ENCODE data around the gene APBB2.

APBB2 gene

GRCh38 chr4:40789771-40790170 lies 424.6 kb downstream of the APBB2 start:
- no peak for DNase-seq

DNA sequence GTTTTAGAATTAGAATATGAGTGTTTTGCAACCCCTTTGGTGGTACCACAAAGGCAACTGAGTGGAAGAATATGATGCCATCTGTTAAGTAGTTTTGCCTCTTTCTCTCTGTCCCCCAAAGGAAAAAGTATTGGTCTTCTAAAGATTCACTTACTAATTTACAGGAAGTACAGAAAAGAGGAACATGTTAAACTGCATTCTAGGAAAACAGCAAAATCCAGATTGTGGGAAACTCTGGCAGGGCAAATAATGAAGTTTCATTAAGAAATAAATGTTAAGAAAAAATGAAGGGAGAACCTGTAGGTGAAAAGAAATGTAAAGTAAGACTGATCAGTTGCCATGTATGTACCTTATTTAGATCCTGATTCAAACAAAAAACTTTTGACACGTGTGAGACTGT lies 425.3 kb downstream of the APBB2 start:
- no peak for DNase-seq

- DNase-seq = no peak
Measured at GRCh38 chr4:40788331-40788730, 426.0 kb downstream of the APBB2 start.

- DNase-seq = no peak
Measured at GRCh38 chr4:40785727-40786126, 428.6 kb downstream of the APBB2 start.

DNA sequence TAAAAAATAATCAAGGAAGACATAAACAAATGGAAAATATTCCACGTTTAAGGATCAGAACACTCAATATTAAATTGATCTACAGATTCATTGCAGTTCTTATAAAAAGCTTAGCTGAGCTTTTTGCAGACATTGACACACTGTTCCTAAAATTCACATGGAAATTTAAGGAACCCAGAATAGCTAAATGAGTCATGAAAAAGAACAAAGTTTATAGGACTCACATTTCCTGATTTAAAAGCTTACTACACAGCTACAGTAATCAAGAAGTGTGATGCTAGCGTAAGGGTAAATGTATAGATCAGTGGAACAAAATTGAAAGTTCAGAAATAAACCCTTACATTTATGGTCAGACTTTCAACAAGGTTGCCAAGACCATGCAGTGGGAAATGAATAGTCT lies 431.5 kb downstream of the APBB2 start:
- DNase-seq = no peak

DNA sequence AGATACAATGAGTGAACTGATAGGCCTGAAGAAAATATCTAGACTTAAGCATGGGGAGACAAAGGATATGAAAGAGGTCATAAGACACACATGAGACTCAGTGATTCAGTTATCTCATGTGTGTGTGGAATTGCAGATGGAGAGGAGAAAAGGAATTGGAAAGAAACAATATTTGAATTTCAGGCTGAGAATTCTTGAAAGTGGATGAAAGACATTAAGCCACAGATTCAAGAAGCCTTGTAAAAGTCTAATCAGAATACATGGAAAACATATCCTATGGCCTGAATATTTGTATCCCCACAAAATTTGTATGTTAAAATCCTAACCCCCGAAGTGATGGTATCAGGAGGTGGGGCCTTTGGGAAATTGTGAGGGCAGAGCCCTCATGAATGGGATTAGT lies 436.3 kb downstream of the APBB2 start:
- no peak for DNase-seq

DNA sequence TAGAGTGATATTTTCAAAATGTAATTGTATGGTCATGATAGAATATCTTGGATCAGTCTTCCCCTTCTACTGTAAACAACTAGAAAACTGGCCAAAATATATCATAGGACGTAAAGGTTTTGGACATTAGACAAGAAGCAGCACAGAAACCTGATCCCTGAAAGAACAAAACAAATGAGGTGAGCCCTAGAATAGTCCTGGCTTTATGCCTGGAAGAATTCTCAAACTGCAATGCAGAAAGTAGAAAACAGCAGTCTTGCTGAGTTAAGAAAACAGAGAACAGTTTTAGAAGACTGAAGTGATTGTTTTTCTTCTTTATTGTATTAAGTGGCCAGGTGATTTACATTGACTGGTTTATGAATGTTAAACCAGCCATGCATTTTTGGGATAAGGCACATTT lies 445.1 kb downstream of the APBB2 start:
- no peak for DNase-seq

GRCh38 chr4:40763228-40763716 lies 451.1 kb downstream of the APBB2 start:
- no peak for DNase-seq

All from anterior cingulate cortex (tissue), 58 donors.